Fibroblast of lung (primary cell): ENCODE results near the gene SNX20. TPM values are rescaled to one million over a fixed set of nuclear protein-coding genes. Genes with fewer than 3 reads are reported as not detected.

Experiments used
- DNase-seq, 2 donors: peaks; one replicate each; pipeline versions ENCODE4 v3.0.0 to v3.0.0-alpha.2; 2010; ENCODE audit warnings: low read depth in 2 of 2
- H2AFZ ChIP-seq: 2 replicates; pipeline ENCODE4 v1.5.1; 2012; ENCODE audit warnings: low read length, control low read depth, inconsistent platforms
- H3K27ac ChIP-seq: 2 replicates; pipeline ENCODE4 v1.5.1; 2011; ENCODE audit warnings: low read length, control low read depth; ENCODE audit not compliant: insufficient read depth
- H3K27me3 ChIP-seq: 2 replicates; pipeline ENCODE4 v1.5.1; 2011; ENCODE audit warnings: mild to moderate bottlenecking, low read length; ENCODE audit not compliant: control insufficient read depth, insufficient read depth
- H3K36me3 ChIP-seq: 2 replicates; pipeline ENCODE4 v1.5.1; 2011; ENCODE audit warnings: low read length; ENCODE audit not compliant: control insufficient read depth, insufficient read depth
- H3K4me1 ChIP-seq: 2 replicates; pipeline ENCODE4 v1.5.1; 2011; ENCODE audit warnings: low read length; ENCODE audit not compliant: control insufficient read depth, insufficient read depth; ENCODE audit errors: extremely low read depth
- H3K4me2 ChIP-seq: 2 replicates; pipeline ENCODE4 v1.5.1; 2011; ENCODE audit warnings: low read length, control low read depth; ENCODE audit not compliant: insufficient read depth; ENCODE audit errors: extremely low read depth
- H3K4me3 ChIP-seq, 4 experiments: fragments of 200-600 bp in 1 of 4; sonication (generic) in 1 of 4; replicated peaks in 1 of 4; 2 replicates each; pipeline ENCODE4 v1.5.1; 2011 to 2016; ENCODE audit warnings: low read length in 4 of 4, low read depth in 3 of 4, mild to moderate bottlenecking in 3 of 4, control low read depth in 2 of 4, inconsistent platforms in 1 of 4, mixed read lengths in 1 of 4; ENCODE audit not compliant: insufficient read depth in 1 of 4; ENCODE audit errors: control extremely low read depth in 1 of 4
- H3K79me2 ChIP-seq: 2 replicates; pipeline ENCODE4 v1.5.1; 2012; ENCODE audit warnings: mild to moderate bottlenecking, low read length, inconsistent platforms; ENCODE audit not compliant: control insufficient read depth, insufficient read depth
- H3K9ac ChIP-seq: 2 replicates; pipeline ENCODE4 v1.5.1; 2011; ENCODE audit warnings: mild to moderate bottlenecking, low read length, control low read depth; ENCODE audit not compliant: insufficient read depth
- H3K9me3 ChIP-seq: 2 replicates; pipeline ENCODE4 v1.5.1; 2012; ENCODE audit warnings: low read depth, low read length; ENCODE audit not compliant: control insufficient read depth, insufficient read depth
- H4K20me1 ChIP-seq: 2 replicates; pipeline ENCODE4 v1.5.1; 2011; ENCODE audit warnings: low read length; ENCODE audit not compliant: control insufficient read depth, insufficient read depth; ENCODE audit errors: extremely low read depth
- CTCF ChIP-seq, 2 donors: IDR thresholded peaks in 1 of 2; conservative IDR thresholded peaks in 1 of 2; 1 replicate in 1 of 2; 2 replicates in 1 of 2; pipeline ENCODE4 v1.5.1; 2011 to 2012; ENCODE audit warnings: low read length in 2 of 2, control low read depth in 1 of 2, inconsistent platforms in 1 of 2, low read depth in 1 of 2, mild to moderate bottlenecking in 1 of 2
- EZH2 ChIP-seq: IDR thresholded peaks from 2 replicates; pipeline ENCODE4 v1.5.1; 2012; ENCODE audit warnings: low read length, control low read depth, mild to moderate bottlenecking; ENCODE audit errors: missing control alignments
- polyA plus RNA-seq, 2 donors: library from polyadenylated mRNA; depleted of rRNA in 1 of 2; stranded (reverse) in 1 of 2; unstranded in 1 of 2; fragments of >200 nt; gene quantifications; 2 replicates each; pipeline ENCODE4 v1.2.1, GENCODE V29; 2011 to 2012; ENCODE audit warnings: missing spikeins in 1 of 2
- total RNA-seq: library from RNA; depleted of rRNA; stranded (reverse); fragments of >200 nt; gene quantifications from 2 replicates; pipeline ENCODE4 v1.2.1, GENCODE V29; 2014

Gene SNX20
- total and polyA plus RNA-seq, 2 donors (not counting 1 experiment from before 2014, with no cell fraction given): not detected

- H3K4me1 ChIP-seq: no peaks in the 10 kb centered on the region
- TF ChIP-seq CTCF (conservative IDR thresholded peaks at IDR 0.05 in 1 of 2, IDR thresholded peaks at IDR 0.05 in 1 of 2; ENCODE audit: low read depth in 1 of 2, low read length in 2 of 2) (no peak), EZH2 (no peak)
- DNase-seq: no peak
- no peaks in the 10 kb centered on the region for H4K20me1 ChIP-seq
- peaks cover 2% of the 10 kb centered on the region for H3K9me3 ChIP-seq
- H3K9ac ChIP-seq: no peak overlapping the region
- H3K4me3 ChIP-seq: no peak overlapping the region
- H3K79me2 ChIP-seq: no peaks in the 10 kb centered on the region
- no peaks in the 10 kb centered on the region for H3K27me3 ChIP-seq
- H3K4me2 ChIP-seq: no peak overlapping the region
- H3K27ac ChIP-seq: no peak overlapping the region
- H3K36me3 ChIP-seq: no peaks in the 10 kb centered on the region
- no peak overlapping the region for H2AFZ ChIP-seq
Measured at GRCh38 chr16:50668368-50669008, 12.6 kb downstream of the SNX20 start.

GRCh38 chr16:50667497-50668367 is 13.4 kb downstream of the SNX20 start:
- no peak overlapping the region for H3K4me3 ChIP-seq
- no peak for DNase-seq
- H2AFZ ChIP-seq: no peak overlapping the region

More at GRCh38 chr16:50667497-50668367, 13.4 kb downstream of the SNX20 start:
- Histone ChIP-seq H4K20me1 (no peaks in the 10 kb centered on the region), H3K9ac (no peak overlapping the region), H3K4me2 (no peak overlapping the region), H3K36me3 (no peaks in the 10 kb centered on the region), H3K79me2 (no peaks in the 10 kb centered on the region), H3K27ac (no peak overlapping the region), H3K27me3 (no peaks in the 10 kb centered on the region), H3K9me3 (peaks cover 2% of the 10 kb centered on the region), H3K4me1 (no peaks in the 10 kb centered on the region)
- TF ChIP-seq EZH2: no peak
- no peak for TF ChIP-seq CTCF (conservative IDR thresholded peaks at IDR 0.05 in 1 of 2, IDR thresholded peaks at IDR 0.05 in 1 of 2; ENCODE audit: low read depth in 1 of 2, low read length in 2 of 2)
